KMS-11 (cell line): ENCODE data around the gene STON2.

ENCODE experiments used
- H2AFZ ChIP-seq: fragments of 200-600 bp; sonication (generic); 2 replicates; pipeline ENCODE4 v1.6.1; 2016; ENCODE audit warnings: antibody characterized with exemption, mixed run types, low read depth
- H3K27ac ChIP-seq: fragments of 200-600 bp; sonication (generic); 2 replicates; pipeline ENCODE4 v1.6.1; 2016; ENCODE audit warnings: mild to moderate bottlenecking, mixed run types
- H3K27me3 ChIP-seq: fragments of 200-600 bp; sonication (generic); 2 replicates; pipeline ENCODE4 v1.6.1; 2017; ENCODE audit warnings: mild to moderate bottlenecking, low read depth, mixed run types, moderate library complexity; ENCODE audit not compliant: insufficient read depth
- H3K36me3 ChIP-seq: fragments of 200-600 bp; sonication (generic); 2 replicates; pipeline ENCODE4 v1.6.1; 2017; ENCODE audit warnings: mild to moderate bottlenecking, mixed run types; ENCODE audit not compliant: insufficient read depth
- H3K4me1 ChIP-seq: fragments of 200-600 bp; sonication (generic); 2 replicates; pipeline ENCODE4 v1.6.1; 2016; ENCODE audit warnings: mild to moderate bottlenecking, low read depth, mixed run types; ENCODE audit not compliant: poor library complexity, severe bottlenecking
- H3K4me2 ChIP-seq: fragments of 200-600 bp; sonication (generic); 2 replicates; pipeline ENCODE4 v1.7.0; 2016; ENCODE audit warnings: mild to moderate bottlenecking, mixed run types
- H3K4me3 ChIP-seq: fragments of 200-600 bp; sonication (generic); IDR thresholded peaks from 2 replicates; pipeline ENCODE4 v1.6.1; 2017; ENCODE audit warnings: low read depth, low read length, mixed read lengths; ENCODE audit not compliant: insufficient read depth
- H3K79me2 ChIP-seq: fragments of 200-600 bp; sonication (generic); 2 replicates; pipeline ENCODE4 v1.6.1; 2016; ENCODE audit warnings: low read depth, mixed run types; ENCODE audit not compliant: insufficient read depth
- H3K9ac ChIP-seq: fragments of 200-600 bp; sonication (generic); 2 replicates; pipeline ENCODE4 v1.6.1; 2016; ENCODE audit warnings: mild to moderate bottlenecking, mixed run types
- H4K20me1 ChIP-seq: fragments of 200-600 bp; sonication (generic); 2 replicates; pipeline ENCODE4 v1.6.1; 2016; ENCODE audit warnings: mild to moderate bottlenecking, mixed run types; ENCODE audit not compliant: insufficient read depth
- CTCF ChIP-seq: fragments of 200-600 bp; sonication (generic); conservative IDR thresholded peaks from 2 replicates; pipeline ENCODE4 v1.6.1; 2017; ENCODE audit warnings: low read depth, mild to moderate bottlenecking, antibody characterized with exemption, low read length, moderate library complexity, mixed read lengths

The STON2 gene

GRCh38 chr14:81351205-81351604 lies 48.9 kb downstream of the STON2 start:
- no peak for TF ChIP-seq CTCF

GRCh38 chr14:81350344-81351130 lies 49.6 kb downstream of the STON2 start:
- Histone ChIP-seq H3K79me2 (peaks cover 97% of the 10 kb centered on the region), H3K36me3 (no peaks in the 10 kb centered on the region), H2AFZ (no peak overlapping the region), H3K4me2 (no peak overlapping the region), H3K9ac (no peak overlapping the region), H3K27me3 (no peaks in the 10 kb centered on the region), H4K20me1 (peaks cover 48% of the 10 kb centered on the region), H3K4me3 (no peak overlapping the region), H3K4me1 (peaks cover 15% of the 10 kb centered on the region), H3K27ac (no peak overlapping the region)
- no peak for TF ChIP-seq CTCF

More at GRCh38 chr14:81351205-81351604, 48.9 kb downstream of the STON2 start:
- Histone ChIP-seq H4K20me1 (peaks cover 48% of the 10 kb centered on the region), H2AFZ (no peak overlapping the region), H3K27me3 (no peaks in the 10 kb centered on the region), H3K4me2 (no peak overlapping the region), H3K36me3 (no peaks in the 10 kb centered on the region), H3K4me1 (peaks cover 15% of the 10 kb centered on the region), H3K4me3 (no peak overlapping the region), H3K79me2 (peaks cover 91% of the 10 kb centered on the region), H3K27ac (no peak overlapping the region), H3K9ac (no peak overlapping the region)

- Histone ChIP-seq H3K79me2 (peaks cover 96% of the 10 kb centered on the region), H3K9ac (no peak overlapping the region), H3K27ac (no peak overlapping the region), H3K4me3 (no peak overlapping the region), H2AFZ (no peak overlapping the region), H3K27me3 (no peaks in the 10 kb centered on the region), H3K4me2 (no peak overlapping the region), H3K4me1 (peaks cover 5% of the 10 kb centered on the region), H4K20me1 (peaks cover 40% of the 10 kb centered on the region), H3K36me3 (no peaks in the 10 kb centered on the region)
- TF ChIP-seq CTCF = no peak
These were observed 52.1 kb downstream of the STON2 start for GRCh38 chr14:81348061-81348460.

- peaks cover 39% of the 10 kb centered on the region for H4K20me1 ChIP-seq
- no peaks in the 10 kb centered on the region for H3K27me3 ChIP-seq
- H3K79me2 ChIP-seq = peaks cover 95% of the 10 kb centered on the region
- no peak overlapping the region for H3K4me3 ChIP-seq
- H3K4me2 ChIP-seq = no peak overlapping the region
- no peak overlapping the region for H2AFZ ChIP-seq
- H3K27ac ChIP-seq = no peak overlapping the region
- H3K4me1 ChIP-seq = peaks cover 19% of the 10 kb centered on the region
- no peak overlapping the region for H3K9ac ChIP-seq
- H3K36me3 ChIP-seq = no peaks in the 10 kb centered on the region
- no peak for TF ChIP-seq CTCF
These were observed 54.3 kb downstream of the STON2 start for GRCh38 chr14:81345781-81346180.
